ENCODE measurements around the gene VAX1. TPM values are rescaled to one million over a fixed set of nuclear protein-coding genes. Genes with fewer than 3 reads are reported as not detected.

VAX1 gene
- total RNA-seq, 4 donors from 2014 or later, result not detected

DNA sequence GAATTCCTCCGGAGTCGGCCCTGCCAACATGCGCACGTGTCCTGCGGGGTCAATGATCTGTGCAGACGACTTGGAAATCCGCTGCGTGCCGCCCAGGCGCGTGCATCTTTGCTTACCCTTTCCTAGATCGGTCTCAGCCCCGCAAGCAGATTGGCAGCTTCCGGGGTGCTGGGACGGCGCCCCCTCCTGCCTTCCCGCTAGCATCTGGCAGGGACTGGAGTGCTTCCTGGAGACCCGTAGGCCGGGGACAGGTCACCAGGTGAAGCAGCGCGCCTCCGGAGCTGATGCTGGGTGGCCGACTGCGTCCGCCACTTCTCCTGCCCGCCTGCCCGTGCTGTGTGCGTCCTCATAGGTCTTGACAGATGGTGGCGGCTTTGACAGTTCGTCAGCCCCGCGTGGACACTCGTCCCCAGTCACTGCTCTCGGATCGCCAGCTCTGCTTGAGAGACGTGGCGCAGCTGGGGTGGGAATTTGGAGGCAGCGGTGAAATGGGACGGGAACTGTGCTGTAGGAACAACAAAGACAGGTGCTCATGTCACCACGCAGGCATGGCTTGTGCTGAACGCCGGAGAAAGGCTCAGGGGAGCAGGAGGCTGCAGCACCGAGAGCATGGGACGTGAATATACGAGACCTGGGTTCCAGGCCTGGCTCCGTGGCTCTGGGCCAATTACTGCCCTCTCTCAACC, 37.3 kb upstream of the VAX1 start:
- TF ChIP-seq, protein P1, sequence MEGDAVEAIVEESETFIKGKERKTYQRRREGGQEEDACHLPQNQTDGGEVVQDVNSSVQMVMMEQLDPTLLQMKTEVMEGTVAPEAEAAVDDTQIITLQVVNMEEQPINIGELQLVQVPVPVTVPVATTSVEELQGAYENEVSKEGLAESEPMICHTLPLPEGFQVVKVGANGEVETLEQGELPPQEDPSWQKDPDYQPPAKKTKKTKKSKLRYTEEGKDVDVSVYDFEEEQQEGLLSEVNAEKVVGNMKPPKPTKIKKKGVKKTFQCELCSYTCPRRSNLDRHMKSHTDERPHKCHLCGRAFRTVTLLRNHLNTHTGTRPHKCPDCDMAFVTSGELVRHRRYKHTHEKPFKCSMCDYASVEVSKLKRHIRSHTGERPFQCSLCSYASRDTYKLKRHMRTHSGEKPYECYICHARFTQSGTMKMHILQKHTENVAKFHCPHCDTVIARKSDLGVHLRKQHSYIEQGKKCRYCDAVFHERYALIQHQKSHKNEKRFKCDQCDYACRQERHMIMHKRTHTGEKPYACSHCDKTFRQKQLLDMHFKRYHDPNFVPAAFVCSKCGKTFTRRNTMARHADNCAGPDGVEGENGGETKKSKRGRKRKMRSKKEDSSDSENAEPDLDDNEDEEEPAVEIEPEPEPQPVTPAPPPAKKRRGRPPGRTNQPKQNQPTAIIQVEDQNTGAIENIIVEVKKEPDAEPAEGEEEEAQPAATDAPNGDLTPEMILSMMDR (IDR thresholded peaks at IDR 0.05; ENCODE audit: low read depth), result no peak

DNA sequence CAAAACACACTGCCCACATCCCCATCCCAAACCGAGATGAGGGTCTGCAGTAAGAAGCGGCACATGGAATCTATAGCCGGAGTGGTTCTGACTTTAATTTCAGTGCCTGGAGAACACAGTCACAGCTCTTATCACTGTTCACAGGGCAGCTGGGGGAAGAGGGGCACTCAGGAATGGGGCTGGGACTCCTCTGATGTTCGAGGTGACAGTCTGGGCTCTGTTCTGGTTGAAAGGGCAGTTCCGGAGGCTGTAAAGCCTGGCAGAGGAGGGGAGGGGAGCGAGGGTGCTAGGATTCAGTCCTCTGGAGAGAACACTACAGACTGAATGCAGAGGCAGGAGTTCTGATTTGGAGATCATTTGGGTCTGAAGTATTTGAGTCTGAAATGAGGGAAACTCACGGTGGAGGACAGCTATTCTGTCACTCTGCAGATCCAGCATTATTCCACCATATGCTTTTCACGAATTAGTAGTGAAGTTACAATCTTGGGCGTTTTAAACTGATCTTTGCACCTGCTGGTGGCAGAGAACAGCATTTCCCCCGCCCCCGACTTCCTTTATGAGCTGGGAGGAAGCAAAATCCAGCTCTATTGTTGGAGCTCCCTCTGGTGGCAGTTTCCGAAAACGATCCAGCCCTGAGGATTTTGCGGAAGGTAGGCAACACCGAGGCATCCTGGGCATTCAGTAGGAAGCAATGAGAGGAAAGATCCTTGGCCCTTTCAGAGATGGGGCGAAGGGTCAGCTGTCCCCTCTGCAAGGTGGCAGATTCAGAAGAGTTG, 36.6 kb upstream of the VAX1 start:
- TF ChIP-seq, protein P1 (IDR thresholded peaks at IDR 0.05; ENCODE audit: low read depth), result no peak

DNA sequence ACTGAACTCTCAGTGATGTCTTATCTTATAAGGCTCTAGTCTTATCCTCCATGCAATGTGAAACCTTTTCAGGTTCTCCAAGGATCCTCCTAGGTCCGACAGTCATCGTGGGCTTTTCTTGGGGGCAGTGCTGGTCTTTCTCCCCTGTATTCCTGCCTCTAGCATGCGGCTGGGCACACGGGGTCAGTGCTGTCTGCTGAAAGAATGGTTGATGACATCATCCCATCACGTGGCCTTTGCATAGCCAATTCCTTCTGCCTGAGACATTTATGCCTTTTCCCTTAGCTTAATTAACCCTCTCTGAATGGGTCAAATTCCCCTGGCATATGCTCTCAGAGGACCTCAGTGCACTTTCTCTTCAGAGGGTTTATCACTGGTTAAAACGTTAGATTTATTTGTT, 32.2 kb upstream of the VAX1 start:
- TF ChIP-seq, protein P1 (IDR thresholded peaks at IDR 0.05; ENCODE audit: low read depth), result no peak

DNA sequence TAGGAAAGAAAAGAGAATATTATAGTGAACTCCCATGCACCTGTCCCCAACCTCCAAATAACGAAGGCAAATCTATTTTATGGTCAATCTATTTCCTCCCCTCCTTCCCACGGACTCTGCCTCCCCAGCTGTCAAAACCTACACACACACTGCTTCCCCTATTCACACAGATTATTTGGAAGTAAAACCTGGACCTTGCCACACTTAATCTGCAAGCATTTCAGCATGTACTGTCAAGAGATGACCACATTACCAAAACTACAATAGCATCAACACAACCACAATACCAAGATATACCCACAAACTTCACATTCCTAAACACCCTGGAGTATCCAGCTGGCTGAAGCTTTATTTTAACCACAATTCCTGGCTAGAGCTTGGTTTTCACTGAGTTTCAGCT, 31.4 kb upstream of the VAX1 start:
- TF ChIP-seq, protein P1 (IDR thresholded peaks at IDR 0.05; ENCODE audit: low read depth), result no peak

DNA sequence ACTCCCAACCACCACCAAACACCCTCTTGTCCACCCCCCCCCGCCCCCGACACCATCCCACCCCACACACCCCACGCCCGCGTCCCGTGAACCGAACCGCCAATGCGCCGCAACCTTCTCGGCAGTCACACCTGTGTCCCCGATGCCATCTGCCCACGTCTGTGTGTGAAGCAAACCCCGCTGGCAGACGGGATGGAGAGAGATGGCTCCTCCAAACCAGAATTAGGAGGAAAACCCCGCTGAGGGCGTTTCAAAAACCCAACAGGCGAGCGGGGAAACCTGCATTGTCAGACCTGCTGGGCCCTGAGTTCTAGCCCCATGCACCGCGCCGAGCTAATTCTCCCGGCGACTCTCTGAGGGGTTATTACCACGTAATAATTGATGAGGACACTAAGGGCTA, 30.7 kb upstream of the VAX1 start:
- TF ChIP-seq, protein P1 (IDR thresholded peaks at IDR 0.05; ENCODE audit: low read depth), result no peak

DNA sequence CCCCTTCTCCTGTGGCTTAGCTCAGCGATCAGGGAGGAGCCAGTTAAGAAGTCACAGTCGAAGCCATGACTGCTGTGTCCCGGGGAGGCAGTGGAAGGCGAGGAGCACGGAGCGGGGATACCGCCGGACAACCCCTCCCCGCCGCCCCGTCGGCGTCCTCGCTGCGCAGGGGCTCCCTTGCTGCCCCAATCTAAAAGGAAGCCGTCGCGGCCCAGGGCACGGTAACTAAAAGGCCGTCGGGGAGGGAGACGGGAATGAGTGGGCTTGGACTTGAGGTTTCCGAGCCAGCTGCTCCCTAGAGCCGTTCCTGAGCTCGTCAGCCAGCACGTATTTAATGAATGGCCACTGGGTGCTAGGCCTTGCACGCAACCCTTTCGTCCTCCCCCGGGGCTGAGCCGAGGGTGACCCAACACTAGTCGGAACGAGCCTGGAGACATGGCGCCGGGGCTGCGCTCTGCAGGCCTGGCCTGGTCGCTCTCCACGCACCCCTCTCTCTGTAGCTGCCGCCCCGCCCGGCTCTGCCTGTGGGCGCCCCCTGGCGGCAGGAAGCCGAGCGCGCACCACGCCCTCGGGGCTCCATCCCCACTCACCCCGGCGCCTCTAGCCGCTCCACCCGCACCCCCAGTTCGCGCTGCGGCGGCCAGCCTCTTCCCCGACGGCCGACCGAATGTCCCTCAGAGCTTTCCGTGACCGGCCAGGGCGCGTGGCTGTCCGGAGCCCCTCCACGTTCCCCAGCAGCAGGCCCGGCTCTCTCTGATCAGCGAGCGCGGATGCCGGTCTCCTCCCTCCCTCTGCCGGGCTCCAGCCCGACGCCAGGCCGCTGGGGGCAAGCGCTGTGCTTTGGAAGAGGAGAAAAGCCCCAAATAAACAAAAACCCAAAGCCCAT, 30.0 kb upstream of the VAX1 start:
- TF ChIP-seq, protein P1 (IDR thresholded peaks at IDR 0.05; ENCODE audit: low read depth), result no peak

Data from subcutaneous adipose tissue (tissue), 4 donors.